IMR-90 (cell line): ENCODE results near the gene MILR1. TPM values are rescaled to one million over a fixed set of nuclear protein-coding genes. Genes with fewer than 3 reads are reported as not detected.

Experiments used
- ATAC-seq: fragments of 200-7000 bp; cut with Tn5 transposase; 2 replicates; pipeline ENCODE4 v1.9.1; 2020; ENCODE audit warnings: low read depth, mild to moderate bottlenecking, moderate library complexity
- BruUV-seq: library from RNA; stranded (reverse); fragments of 400-500 nt; replicated peaks from 2 replicates; lab custom pipeline; 2021; lab: Mats Ljungman, UMichigan
- CTCF ChIA-PET: fragments of 300-600 bp; formaldehyde crosslinking; extraction: SDS; loops from one replicate; lab custom pipeline; 2021; ENCODE audit warnings: antibody characterized with exemption; lab: Yijun Ruan, JAX
- POLR2A ChIA-PET: fragments of 300-600 bp; sonication (Branson Sonifier 250); formaldehyde crosslinking; loops from one replicate; lab custom pipeline; 2022; ENCODE audit warnings: antibody characterized with exemption; ENCODE audit not compliant: unreplicated experiment; lab: Charles Lee
- DNase-seq: peaks from one replicate; pipeline ENCODE4 v3.0.0; 2013
- H2AFZ ChIP-seq: replicated peaks from 2 replicates; pipeline ENCODE3; 2013; ENCODE audit warnings: low read length, mild to moderate bottlenecking; ENCODE audit not compliant: poor library complexity
- H2AK5ac ChIP-seq: 2 replicates; pipeline ENCODE4 v1.6.1; 2013; ENCODE audit warnings: low read depth, low read length, inconsistent platforms
- H2AK9ac ChIP-seq: replicated peaks from 2 replicates; pipeline ENCODE3; 2013; ENCODE audit warnings: mild to moderate bottlenecking, low read depth, low read length, moderate library complexity; ENCODE audit not compliant: poor library complexity
- H2BK120ac ChIP-seq: 2 replicates; pipeline ENCODE4 v1.6.1; 2013; ENCODE audit warnings: low read depth, low read length, inconsistent platforms
- H2BK15ac ChIP-seq: 3 replicates; pipeline ENCODE4 v1.6.1; 2013; ENCODE audit warnings: low read depth, low read length, inconsistent platforms
- H2BK20ac ChIP-seq: 2 replicates; pipeline ENCODE4 v1.6.1; 2013; ENCODE audit warnings: low read depth, mild to moderate bottlenecking, inconsistent platforms, low read length, moderate library complexity
- H2BK5ac ChIP-seq: 2 replicates; pipeline ENCODE4 v1.6.1; 2013; ENCODE audit warnings: mild to moderate bottlenecking, low read depth, low read length, inconsistent platforms; ENCODE audit not compliant: poor library complexity, severe bottlenecking
- H3K14ac ChIP-seq: replicated peaks from 2 replicates; pipeline ENCODE4 v1.6.1; 2013; ENCODE audit warnings: low read depth, low read length, inconsistent platforms
- H3K18ac ChIP-seq: 2 replicates; pipeline ENCODE4 v1.6.1; 2013; ENCODE audit warnings: low read depth, low read length, control low read depth
- H3K23ac ChIP-seq: 2 replicates; pipeline ENCODE4 v1.6.1; 2013; ENCODE audit warnings: low read depth, low read length, inconsistent platforms
- H3K27ac ChIP-seq: 2 replicates; pipeline ENCODE4 v1.5.1; 2013; ENCODE audit warnings: mild to moderate bottlenecking, control low read depth, low read length; ENCODE audit not compliant: insufficient read depth
- H3K27me3 ChIP-seq: 2 replicates; pipeline ENCODE4 v1.6.1; 2013; ENCODE audit warnings: low read length; ENCODE audit not compliant: control insufficient read depth, insufficient read depth
- H3K36me3 ChIP-seq: 2 replicates; pipeline ENCODE4 v1.6.1; 2013; ENCODE audit warnings: low read length, mixed read lengths; ENCODE audit not compliant: control insufficient read depth, insufficient read depth
- H3K4ac ChIP-seq: 2 replicates; pipeline ENCODE4 v1.6.1; 2013; ENCODE audit warnings: low read depth, low read length, inconsistent platforms
- H3K4me1 ChIP-seq: 2 replicates; pipeline ENCODE4 v1.6.1; 2013; ENCODE audit warnings: low read length, mixed read lengths; ENCODE audit not compliant: control insufficient read depth, insufficient read depth
- H3K4me2 ChIP-seq: 2 replicates; pipeline ENCODE4 v1.6.1; 2013; ENCODE audit warnings: low read depth, mild to moderate bottlenecking, control low read depth, low read length, moderate library complexity
- H3K4me3 ChIP-seq: 2 replicates; pipeline ENCODE4 v1.5.1; 2013; ENCODE audit warnings: low read depth, mild to moderate bottlenecking, control low read depth, low read length, moderate library complexity; ENCODE audit not compliant: insufficient read depth
- H3K56ac ChIP-seq: 2 replicates; pipeline ENCODE4 v1.6.1; 2013; ENCODE audit warnings: low read length, inconsistent platforms; ENCODE audit not compliant: insufficient read depth; ENCODE audit errors: extremely low read depth
- H3K79me1 ChIP-seq, 2 experiments: 2 replicates each; pipeline ENCODE4 v1.6.1; 2013; ENCODE audit warnings: low read length in 2 of 2, inconsistent platforms in 1 of 2, low read depth in 1 of 2
- H3K9ac ChIP-seq: 2 replicates; pipeline ENCODE4 v1.6.1; 2013; ENCODE audit warnings: low read depth, low read length, control low read depth
- H3K9me1 ChIP-seq: 2 replicates; pipeline ENCODE4 v1.6.1; 2013; ENCODE audit warnings: low read length, inconsistent platforms; ENCODE audit not compliant: insufficient read depth
- H3K9me3 ChIP-seq: 2 replicates; pipeline ENCODE4 v1.6.1; 2013; ENCODE audit warnings: low read length; ENCODE audit not compliant: control insufficient read depth, insufficient read depth
- H4K20me1 ChIP-seq: 2 replicates; pipeline ENCODE4 v1.6.1; 2013; ENCODE audit warnings: low read length, inconsistent platforms; ENCODE audit not compliant: insufficient read depth
- H4K5ac ChIP-seq: 2 replicates; pipeline ENCODE4 v1.6.1; 2013; ENCODE audit warnings: mild to moderate bottlenecking, low read depth, low read length, control low read depth
- H4K8ac ChIP-seq, 2 experiments: 2 replicates each; pipeline ENCODE4 v1.6.1; 2013; ENCODE audit warnings: low read depth in 2 of 2, low read length in 2 of 2, control low read depth in 1 of 2, inconsistent platforms in 1 of 2
- H4K91ac ChIP-seq: 2 replicates; pipeline ENCODE4 v1.6.1; 2013; ENCODE audit warnings: low read depth, low read length, inconsistent platforms; ENCODE audit not compliant: insufficient read depth
- BHLHE40 ChIP-seq: fragments of 150-350 bp; IDR thresholded peaks from 2 replicates; pipeline ENCODE4 v1.6.1; 2016; ENCODE audit warnings: mild to moderate bottlenecking, low read depth, low read length
- CEBPB ChIP-seq: IDR thresholded peaks from 2 replicates; pipeline ENCODE4 v1.6.1; 2012; ENCODE audit warnings: low read depth, low read length, improper control_type of control experiment
- CHD1 ChIP-seq: IDR thresholded peaks from 2 replicates; pipeline ENCODE4 v1.6.1; 2012; ENCODE audit warnings: low read depth, low read length, improper control_type of control experiment
- FOS ChIP-seq: fragments of 150-350 bp; IDR thresholded peaks from 2 replicates; pipeline ENCODE4 v1.6.1; 2016; ENCODE audit warnings: low read depth, low read length
- MAFK ChIP-seq: IDR thresholded peaks from 2 replicates; pipeline ENCODE4 v1.6.1; 2012; ENCODE audit warnings: low read depth, low read length, improper control_type of control experiment
- MAZ ChIP-seq: IDR thresholded peaks from 2 replicates; pipeline ENCODE4 v1.6.1; 2012; ENCODE audit warnings: low read depth, mild to moderate bottlenecking, low read length, improper control_type of control experiment, moderate library complexity, borderline replicate concordance
- MXI1 ChIP-seq: IDR thresholded peaks from 2 replicates; pipeline ENCODE4 v1.6.1; 2012; ENCODE audit warnings: low read depth, mild to moderate bottlenecking, low read length, moderate library complexity, borderline replicate concordance
- NFE2L2 ChIP-seq: fragments of 150-350 bp; IDR thresholded peaks from 2 replicates; pipeline ENCODE4 v1.6.1; 2016; ENCODE audit warnings: low read depth, mild to moderate bottlenecking, low read length
- POLR2A ChIP-seq: IDR thresholded peaks from 2 replicates; pipeline ENCODE4 v1.6.1; 2012; ENCODE audit warnings: mild to moderate bottlenecking, low read depth, low read length
- RAD21 ChIP-seq: IDR thresholded peaks from 2 replicates; pipeline ENCODE4 v1.6.1; 2012; ENCODE audit warnings: low read length, improper control_type of control experiment
- RCOR1 ChIP-seq: IDR thresholded peaks from 2 replicates; pipeline ENCODE4 v1.6.1; 2012; ENCODE audit warnings: mild to moderate bottlenecking, low read length, improper control_type of control experiment; ENCODE audit not compliant: insufficient replicate concordance
- RFX5 ChIP-seq: IDR thresholded peaks from 2 replicates; pipeline ENCODE4 v1.8.0; 2012; ENCODE audit warnings: low read depth, mild to moderate bottlenecking, low read length, moderate library complexity
- SMC3 ChIP-seq: fragments of 150-350 bp; IDR thresholded peaks from 2 replicates; pipeline ENCODE4 v1.6.1; 2016; ENCODE audit warnings: low read depth, mild to moderate bottlenecking, antibody characterized with exemption, low read length, moderate library complexity
- WGBS, 2 experiments: methylation state at CpG; one replicate each; pipeline versions ENCODE4 v1.1.5 to v1.1.7; 2013; ENCODE audit warnings: missing lambda C conversion rate in 2 of 2; ENCODE audit not compliant: insufficient read length in 1 of 2; ENCODE audit errors: extremely low coverage in 2 of 2; 5-methylcytosine and 5-hydroxymethylcytosine counted together
- dilution Hi-C: fragments of 300-500 bp; cut with HindIII; formaldehyde crosslinking; loops from one replicate; pipeline ENCODE4 v1.14.3; 2018; ENCODE audit warnings: low sequenced_read_pairs; ENCODE audit not compliant: unreplicated experiment
- in situ Hi-C: fragments of 300-500 bp; cut with MboI; formaldehyde crosslinking; loops from 3 replicates; pipeline ENCODE4 v1.14.3; 2019; ENCODE audit warnings: low sequenced_read_pairs, inconsistent platforms, mixed read lengths
- intact Hi-C: fragments of 100-400 bp; cut with micrococcal nuclease; formaldehyde crosslinking; loops from 2 replicates; pipeline ENCODE4 v1.10.0; 2022
- polyA plus RNA-seq, 3 experiments: library from polyadenylated mRNA; depleted of rRNA; stranded (reverse); fragments of >200 nt; gene quantifications; 2 replicates each; pipeline ENCODE4 v1.2.3, GENCODE V29; 2012; ENCODE audit warnings: low replicate concordance in 1 of 3
- total RNA-seq: library from RNA; depleted of rRNA; stranded (reverse); fragments of >200 nt; gene quantifications from 2 replicates; pipeline ENCODE4 v1.2.3, GENCODE V29; 2012
- TF ChIP-seq, protein P1 (sequence below): fragments of 150-350 bp; IDR thresholded peaks from 2 replicates; pipeline ENCODE4 v1.6.1; 2016; ENCODE audit warnings: low read depth, mild to moderate bottlenecking, low read length, moderate library complexity, borderline replicate concordance
- TF ChIP-seq, protein P2 (sequence below): conservative IDR thresholded peaks from 2 replicates; pipeline ENCODE4 v1.5.1; 2012; ENCODE audit warnings: mild to moderate bottlenecking, low read depth, low read length, improper control_type of control experiment
- TF ChIP-seq, protein P3 (sequence below): fragments of 150-350 bp; IDR thresholded peaks from 2 replicates; pipeline ENCODE4 v1.6.1; 2017; ENCODE audit warnings: mild to moderate bottlenecking, antibody characterized with exemption, low read length, low read depth

The MILR1 gene
- total and polyA plus RNA-seq, 2 of the 4 experiments (the other 2 are of a cell fraction): 0.36 to 0.44 TPM

DNA sequence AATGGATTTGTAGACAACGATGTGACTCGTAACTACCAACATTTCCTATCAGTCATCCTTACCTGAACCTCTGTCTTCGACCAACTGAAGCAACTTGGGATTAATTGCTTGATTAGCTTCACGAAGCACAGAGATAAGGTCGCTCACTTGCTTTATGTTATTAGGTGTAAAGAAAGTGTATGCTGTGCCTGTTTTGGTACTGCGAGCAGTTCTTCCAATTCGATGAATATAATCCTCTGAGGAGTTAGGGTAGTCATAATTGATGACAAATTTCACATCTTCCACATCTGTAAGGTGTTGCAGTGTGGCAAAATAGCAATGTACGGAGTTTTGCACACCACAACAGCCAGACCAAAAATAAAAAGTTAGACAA is 51.6 kb downstream of the MILR1 start:
- H2AK9ac ChIP-seq: no peak overlapping the region
- no peak overlapping the region for H2AK5ac ChIP-seq
- peaks cover 3% of the 10 kb centered on the region; the same call in 1 of the 2 replicates for H3K9me1 ChIP-seq
- in situ Hi-C loops (no loop called here), intact Hi-C loops (no loop called here), dilution Hi-C loops (no loop called here)
- no peak overlapping the region for H3K4me3 ChIP-seq
- no peak overlapping the region for H3K4ac ChIP-seq
- H3K79me1 ChIP-seq: peaks cover 27 to 57% of the 10 kb centered on the region in 2 experiments
- H4K8ac ChIP-seq: no peak overlapping the region
- H2BK15ac ChIP-seq: no peak overlapping the region
- H4K91ac ChIP-seq: no peak overlapping the region
- H4K20me1 ChIP-seq: peaks cover 78% of the 10 kb centered on the region
- no peak overlapping the region for H3K23ac ChIP-seq
- no peak for ATAC-seq
- H3K9me3 ChIP-seq: no peaks in the 10 kb centered on the region
- no peak overlapping the region for H3K27ac ChIP-seq
- H3K27me3 ChIP-seq: no peaks in the 10 kb centered on the region
- no peak overlapping the region for H2BK5ac ChIP-seq
- no peak overlapping the region for H3K9ac ChIP-seq
- POLR2A ChIA-PET: no interaction called here
- CTCF ChIA-PET: no interaction called here
- no peak overlapping the region for H3K56ac ChIP-seq
- H3K4me1 ChIP-seq: peaks cover 2% of the 10 kb centered on the region; the same call in 1 of the 2 replicates
- WGBS, 2 experiments: 90% methylated on average over 3 of the region's 8 CpGs; no CpG with 5 or more reads in 1 of the 2 experiments
- no peak overlapping the region for H3K4me2 ChIP-seq
- no peak overlapping the region for H3K14ac ChIP-seq
- no TSS peak for BruUV-seq
- TF ChIP-seq NFE2L2 (no peak), CEBPB (no peak), CHD1 (no peak), POLR2A (no peak), BHLHE40 (no peak), MAFK (no peak), MXI1 (no peak), MAZ (no peak), FOS (no peak), RFX5 (no peak), SMC3 (no peak), RCOR1 (no peak), RAD21 (no peak)
- TF ChIP-seq, protein P1, sequence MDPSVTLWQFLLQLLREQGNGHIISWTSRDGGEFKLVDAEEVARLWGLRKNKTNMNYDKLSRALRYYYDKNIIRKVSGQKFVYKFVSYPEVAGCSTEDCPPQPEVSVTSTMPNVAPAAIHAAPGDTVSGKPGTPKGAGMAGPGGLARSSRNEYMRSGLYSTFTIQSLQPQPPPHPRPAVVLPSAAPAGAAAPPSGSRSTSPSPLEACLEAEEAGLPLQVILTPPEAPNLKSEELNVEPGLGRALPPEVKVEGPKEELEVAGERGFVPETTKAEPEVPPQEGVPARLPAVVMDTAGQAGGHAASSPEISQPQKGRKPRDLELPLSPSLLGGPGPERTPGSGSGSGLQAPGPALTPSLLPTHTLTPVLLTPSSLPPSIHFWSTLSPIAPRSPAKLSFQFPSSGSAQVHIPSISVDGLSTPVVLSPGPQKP: no peak
- TF ChIP-seq, protein P2, sequence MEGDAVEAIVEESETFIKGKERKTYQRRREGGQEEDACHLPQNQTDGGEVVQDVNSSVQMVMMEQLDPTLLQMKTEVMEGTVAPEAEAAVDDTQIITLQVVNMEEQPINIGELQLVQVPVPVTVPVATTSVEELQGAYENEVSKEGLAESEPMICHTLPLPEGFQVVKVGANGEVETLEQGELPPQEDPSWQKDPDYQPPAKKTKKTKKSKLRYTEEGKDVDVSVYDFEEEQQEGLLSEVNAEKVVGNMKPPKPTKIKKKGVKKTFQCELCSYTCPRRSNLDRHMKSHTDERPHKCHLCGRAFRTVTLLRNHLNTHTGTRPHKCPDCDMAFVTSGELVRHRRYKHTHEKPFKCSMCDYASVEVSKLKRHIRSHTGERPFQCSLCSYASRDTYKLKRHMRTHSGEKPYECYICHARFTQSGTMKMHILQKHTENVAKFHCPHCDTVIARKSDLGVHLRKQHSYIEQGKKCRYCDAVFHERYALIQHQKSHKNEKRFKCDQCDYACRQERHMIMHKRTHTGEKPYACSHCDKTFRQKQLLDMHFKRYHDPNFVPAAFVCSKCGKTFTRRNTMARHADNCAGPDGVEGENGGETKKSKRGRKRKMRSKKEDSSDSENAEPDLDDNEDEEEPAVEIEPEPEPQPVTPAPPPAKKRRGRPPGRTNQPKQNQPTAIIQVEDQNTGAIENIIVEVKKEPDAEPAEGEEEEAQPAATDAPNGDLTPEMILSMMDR: no peak
- TF ChIP-seq, protein P3, sequence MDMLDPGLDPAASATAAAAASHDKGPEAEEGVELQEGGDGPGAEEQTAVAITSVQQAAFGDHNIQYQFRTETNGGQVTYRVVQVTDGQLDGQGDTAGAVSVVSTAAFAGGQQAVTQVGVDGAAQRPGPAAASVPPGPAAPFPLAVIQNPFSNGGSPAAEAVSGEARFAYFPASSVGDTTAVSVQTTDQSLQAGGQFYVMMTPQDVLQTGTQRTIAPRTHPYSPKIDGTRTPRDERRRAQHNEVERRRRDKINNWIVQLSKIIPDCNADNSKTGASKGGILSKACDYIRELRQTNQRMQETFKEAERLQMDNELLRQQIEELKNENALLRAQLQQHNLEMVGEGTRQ: no peak
- H2AFZ ChIP-seq: no peak overlapping the region
- no peak for DNase-seq
- H2BK20ac ChIP-seq: no peak overlapping the region
- peaks cover 52% of the 10 kb centered on the region for H3K36me3 ChIP-seq
- H3K18ac ChIP-seq: no peak overlapping the region
- no peak overlapping the region for H2BK120ac ChIP-seq
- no peak overlapping the region for H4K5ac ChIP-seq
